Heart right ventricle (tissue), 16 donors: ENCODE results near the gene SUSD4. TPM values are rescaled to one million over a fixed set of nuclear protein-coding genes. Genes with fewer than 3 reads are reported as not detected.

ENCODE experiments used
- ATAC-seq, 8 donors: fragments of 200-7000 bp; cut with Tn5 transposase; one replicate each; pipeline ENCODE4 v1.9.1; 2020; ENCODE audit warnings: mild to moderate bottlenecking in 8 of 8, moderate library complexity in 8 of 8, moderate number of reproducible peaks in 1 of 8
- DNase-seq, 2 donors: peaks; one replicate each; pipeline ENCODE4 v3.0.0-alpha.2; 2020
- H3K27ac ChIP-seq, 10 donors: fragments of 200-600 bp; sonication (generic) in 2 of 10; one replicate each; pipeline versions ENCODE4 v1.5.0 to v1.8.0; 2020 to 2022; ENCODE audit warnings: mild to moderate bottlenecking in 3 of 10
- H3K27me3 ChIP-seq, 7 donors: fragments of 200-600 bp; one replicate each; pipeline ENCODE4 v1.8.0; 2021 to 2022; ENCODE audit warnings: mild to moderate bottlenecking in 2 of 7
- H3K36me3 ChIP-seq, 9 donors: fragments of 200-600 bp; sonication (generic) in 1 of 9; one replicate each; pipeline versions ENCODE4 v1.5.0 to v1.8.0; 2020 to 2022; ENCODE audit warnings: mild to moderate bottlenecking in 2 of 9
- H3K4me1 ChIP-seq, 9 donors: fragments of 200-600 bp; sonication (generic) in 1 of 9; one replicate each; pipeline versions ENCODE4 v1.5.0 to v1.8.0; 2020 to 2022; ENCODE audit warnings: mild to moderate bottlenecking in 4 of 9
- H3K4me3 ChIP-seq, 10 donors: fragments of 200-600 bp; sonication (generic) in 2 of 10; one replicate each; pipeline versions ENCODE4 v1.5.0 to v1.8.0; 2020 to 2022; ENCODE audit warnings: mild to moderate bottlenecking in 7 of 10, moderate library complexity in 2 of 10
- H3K9me3 ChIP-seq, 11 donors: fragments of 200-600 bp in 10 of 11; sonication (generic) in 2 of 11; one replicate each; pipeline versions ENCODE4 v1.5.0 to v1.8.0; 2013 to 2022; ENCODE audit warnings: mild to moderate bottlenecking in 2 of 11, control low read depth in 1 of 11, moderate library complexity in 1 of 11
- WGBS, 2 donors: extraction: QIAGEN DNeasy Blood & Tissue Kit; methylation state at CpG; one replicate each; pipeline ENCODE4 v1.1.7; 2013; ENCODE audit warnings: inconsistent platforms in 1 of 2; 5-methylcytosine and 5-hydroxymethylcytosine counted together
- intact Hi-C, 10 donors: fragments of 100-400 bp; cut with DNase I; formaldehyde crosslinking; loops; one replicate each; pipeline versions ENCODE4 v1.11.1 to v1.14.2; 2022
- polyA plus RNA-seq, 2 donors: library from polyadenylated mRNA; stranded (reverse); fragments of 200-250 nt; gene quantifications; one replicate each; pipeline ENCODE4 v1.2.3, GENCODE V29; 2013
- total RNA-seq, 10 donors: library from RNA; stranded (reverse); fragmentation: NEBNext Ultra II Directional in 3 of 10; extraction: Animal tissue kit (Norgen Biotek cat#: 25700) in 3 of 10; gene quantifications; one replicate each; pipeline versions ENCODE4 v1.2.1 to v1.2.4, GENCODE V29; 2021 to 2023
- TF ChIP-seq, protein P1 (sequence below), 9 donors: fragments of 200-600 bp; sonication (generic) in 2 of 9; IDR thresholded peaks; one replicate each; pipeline versions ENCODE4 v1.5.0 to v1.8.0; 2021 to 2022; ENCODE audit warnings: antibody characterized with exemption in 9 of 9, mild to moderate bottlenecking in 5 of 9, moderate library complexity in 1 of 9
- donor health status: Arrhythmogenic right ventricular cardiomyopathy.
- donor health status: ischemic (EF 13 %, LVEDD 7.1; RV severe dilation, severe dysfunction).
- donor health status: healthy with polysubstance abuse.
- donor health status: DM: no; HTN: yes; CAD: no.
- donor health status: DM: no; HTN: no; CAD: no.
- donor health status: ischemic (EF 25% LVEDD 6.9; RV normal size, moderate dysfunction).
- donor health status: ischemic (EF 25% LVEDD 5.7; RV mildly dilated, moderate dysfunction).
- donor health status: healthy.
- donor health status: DM: yes; HTN: yes; CAD: no.
- donor health status: Ischemic cardiomyopathy.
- donor health status: ischemic (EF 35%, LVEDD 5.7; RV mildly dilated, moderate dysfunction).
- donor health status: nonischemic (EF 11% LVEDD 7.7; RV severe dilation, severe dysfunction).
- donor health status: DM: yes; HTN: yes; CAD: no.
- donor health status: PGD.
- donor health status: ischemic (EF 29% LVEDD 5.4; RV normal size, mild dysfunction).
- donor health status: nonischemic (EF 23%, LVEDD 6.1; RV moderate dilation, normal function).

SUSD4 gene
- total and polyA plus RNA-seq, 12 donors = 0.99 to 36.5 (median 6.2) TPM

DNA sequence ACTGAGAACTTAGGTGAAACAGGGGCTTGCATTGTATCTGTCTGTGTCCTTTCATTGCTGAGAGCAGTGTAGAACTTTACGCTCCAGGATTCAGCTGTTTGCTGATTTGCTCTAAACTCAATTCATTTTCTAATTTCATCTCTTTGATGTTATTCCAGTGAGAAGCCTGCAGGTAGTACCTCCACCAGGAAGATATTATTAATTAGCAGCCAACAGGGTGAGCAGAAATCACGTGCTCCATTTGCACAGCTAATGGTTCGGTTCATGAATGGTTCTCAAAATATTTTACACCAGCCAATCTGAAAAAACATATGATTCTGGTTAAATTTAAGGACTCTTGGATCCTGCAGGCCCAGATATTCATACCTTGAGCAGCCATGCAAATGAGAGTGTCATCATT, 52.1 kb downstream of the SUSD4 start:
- 92 to 96% methylated on average over 3 of the region's 3 CpGs for WGBS, 2 donors
- H3K4me3 ChIP-seq = no peak overlapping the region
- no peaks in the 10 kb centered on the region for H3K27me3 ChIP-seq
- no peak for DNase-seq
- H3K4me1 ChIP-seq = peaks cover 0 to 3% (median 0%) of the 10 kb centered on the region in 9 donors
- ATAC-seq = no peak
- H3K9me3 ChIP-seq = no peaks in the 10 kb centered on the region
- H3K36me3 ChIP-seq = no peaks in the 10 kb centered on the region
- intact Hi-C loops = no loop called here
- H3K27ac ChIP-seq = no peak overlapping the region
- TF ChIP-seq, protein P1, sequence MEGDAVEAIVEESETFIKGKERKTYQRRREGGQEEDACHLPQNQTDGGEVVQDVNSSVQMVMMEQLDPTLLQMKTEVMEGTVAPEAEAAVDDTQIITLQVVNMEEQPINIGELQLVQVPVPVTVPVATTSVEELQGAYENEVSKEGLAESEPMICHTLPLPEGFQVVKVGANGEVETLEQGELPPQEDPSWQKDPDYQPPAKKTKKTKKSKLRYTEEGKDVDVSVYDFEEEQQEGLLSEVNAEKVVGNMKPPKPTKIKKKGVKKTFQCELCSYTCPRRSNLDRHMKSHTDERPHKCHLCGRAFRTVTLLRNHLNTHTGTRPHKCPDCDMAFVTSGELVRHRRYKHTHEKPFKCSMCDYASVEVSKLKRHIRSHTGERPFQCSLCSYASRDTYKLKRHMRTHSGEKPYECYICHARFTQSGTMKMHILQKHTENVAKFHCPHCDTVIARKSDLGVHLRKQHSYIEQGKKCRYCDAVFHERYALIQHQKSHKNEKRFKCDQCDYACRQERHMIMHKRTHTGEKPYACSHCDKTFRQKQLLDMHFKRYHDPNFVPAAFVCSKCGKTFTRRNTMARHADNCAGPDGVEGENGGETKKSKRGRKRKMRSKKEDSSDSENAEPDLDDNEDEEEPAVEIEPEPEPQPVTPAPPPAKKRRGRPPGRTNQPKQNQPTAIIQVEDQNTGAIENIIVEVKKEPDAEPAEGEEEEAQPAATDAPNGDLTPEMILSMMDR (IDR thresholded peaks at IDR 0.05) = no peak

GRCh38 chr1:223308136-223308535, 55.8 kb downstream of the SUSD4 start:
- 72 to 76% methylated on average over 2 of the region's 2 CpGs for WGBS, 2 donors
- no peaks in the 10 kb centered on the region for H3K36me3 ChIP-seq
- H3K4me1 ChIP-seq = peaks cover 0 to 3% (median 0%) of the 10 kb centered on the region in 9 donors
- no peak for ATAC-seq
- DNase-seq = no peak
- H3K4me3 ChIP-seq = no peak overlapping the region
- no peak overlapping the region for H3K27ac ChIP-seq
- intact Hi-C loops = no loop called here
- no peaks in the 10 kb centered on the region for H3K27me3 ChIP-seq
- H3K9me3 ChIP-seq = peaks cover 0 to 15% (median 0%) of the 10 kb centered on the region in 11 donors
- TF ChIP-seq, protein P1 (IDR thresholded peaks at IDR 0.05) = no peak

- TF ChIP-seq, protein P1 (IDR thresholded peaks at IDR 0.05) = no peak
- Histone ChIP-seq H3K27me3 (no peaks in the 10 kb centered on the region), H3K27ac (no peak overlapping the region), H3K9me3 (peaks cover 0 to 17% (median 0%) of the 10 kb centered on the region in 11 donors), H3K4me1 (peaks cover 0 to 2% (median 0%) of the 10 kb centered on the region in 9 donors), H3K4me3 (no peak overlapping the region), H3K36me3 (no peaks in the 10 kb centered on the region)
- DNase-seq (no peak), ATAC-seq (no peak)
- 63 to 72% methylated on average over 5 of the region's 5 CpGs for WGBS, 2 donors
- intact Hi-C loops = no loop called here
Observed at GRCh38 chr1:223307544-223307943, 56.4 kb downstream of the SUSD4 start.

DNA sequence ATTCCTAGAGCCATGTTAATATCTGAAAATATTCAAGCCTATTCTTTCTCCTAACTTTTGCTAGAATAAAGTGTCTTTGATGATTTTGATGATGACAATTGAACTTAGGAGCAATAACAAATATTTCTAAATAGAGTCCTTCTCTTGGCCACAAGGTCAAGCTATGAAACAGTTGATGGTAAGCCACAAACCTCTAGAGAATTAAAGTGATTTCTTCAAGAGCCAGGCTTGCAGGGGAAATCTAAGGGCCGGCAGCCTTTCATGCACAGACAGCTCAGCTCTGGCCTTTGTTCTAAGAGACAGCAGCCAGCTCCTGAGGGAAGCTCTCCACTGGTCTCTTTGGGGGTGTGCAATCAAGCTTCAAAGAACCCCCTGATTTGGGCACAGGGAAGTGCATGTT, 59.0 kb downstream of the SUSD4 start:
- Histone ChIP-seq H3K4me3 (no peak overlapping the region), H3K9me3 (peaks cover 0 to 17% (median 0%) of the 10 kb centered on the region in 11 donors), H3K36me3 (no peaks in the 10 kb centered on the region), H3K27ac (no peak overlapping the region), H3K27me3 (no peaks in the 10 kb centered on the region), H3K4me1 (no peaks in the 10 kb centered on the region)
- intact Hi-C loops = no loop called here
- 67 to 74% methylated on average over 1 of the region's 1 CpG for WGBS, 2 donors
- no peak for ATAC-seq
- no peak for DNase-seq
- TF ChIP-seq, protein P1 (IDR thresholded peaks at IDR 0.05) = no peak
